GM12892 (cell line): Measurements from ENCODE around the gene SRMS.

ENCODE experiments used
- DNase-seq: peaks from one replicate; pipeline ENCODE4 v3.0.0; 2011; ENCODE audit not compliant: insufficient read length
- FAIRE-seq: peaks from 2 replicates; lab custom pipeline; 2011; peaks lifted over from hg19 to GRCh38; lab: Jason Lieb, UNC
- POLR2A ChIP-seq: IDR thresholded peaks from 2 replicates; pipeline ENCODE4 v1.6.1; 2011; ENCODE audit warnings: low read depth, low read length, control low read depth
- POLR2AphosphoS5 ChIP-seq: IDR thresholded peaks from 2 replicates; pipeline ENCODE4 v1.6.1; 2011; ENCODE audit warnings: low read depth, low read length, control low read depth
- TAF1 ChIP-seq: IDR thresholded peaks from 2 replicates; pipeline ENCODE4 v1.6.1; 2011; ENCODE audit warnings: low read depth, mild to moderate bottlenecking, control low read depth, low read length, borderline replicate concordance

The SRMS gene

DNA sequence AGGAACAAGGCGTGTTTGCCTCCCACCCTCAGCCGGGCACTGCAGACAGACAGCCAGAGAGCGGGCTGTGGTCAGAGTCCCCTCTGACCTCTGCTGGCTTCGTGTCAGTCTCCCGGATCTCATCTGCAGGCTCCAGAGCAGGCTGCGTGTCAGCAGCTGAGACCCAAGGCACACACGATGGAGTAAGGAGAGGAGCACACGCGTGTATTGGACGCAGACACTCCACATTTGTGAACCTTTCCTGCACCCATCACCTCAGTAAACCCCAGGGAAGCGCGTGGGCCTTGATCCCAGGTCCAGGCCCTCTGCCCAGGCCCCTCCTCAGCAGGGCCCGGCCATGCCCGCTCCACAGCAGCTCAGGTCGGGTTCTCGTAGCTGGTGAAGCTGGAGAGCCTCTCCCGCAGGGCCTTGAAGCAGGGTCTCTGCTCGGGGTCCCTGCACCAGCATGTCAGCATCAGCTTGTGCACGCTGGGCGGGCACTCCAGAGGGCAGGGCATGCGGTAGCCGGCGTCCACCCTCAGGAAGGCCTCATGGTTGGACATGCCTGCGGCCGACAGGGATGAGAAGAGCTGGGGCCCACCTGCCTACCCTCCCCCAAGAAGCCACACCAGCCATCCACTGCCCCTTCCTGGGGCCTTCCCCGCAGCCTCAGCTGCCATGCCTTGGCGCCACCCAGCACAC is 18.2 kb downstream of the SRMS start:
- DNase-seq, result no peak
- FAIRE-seq, result no peak

DNA sequence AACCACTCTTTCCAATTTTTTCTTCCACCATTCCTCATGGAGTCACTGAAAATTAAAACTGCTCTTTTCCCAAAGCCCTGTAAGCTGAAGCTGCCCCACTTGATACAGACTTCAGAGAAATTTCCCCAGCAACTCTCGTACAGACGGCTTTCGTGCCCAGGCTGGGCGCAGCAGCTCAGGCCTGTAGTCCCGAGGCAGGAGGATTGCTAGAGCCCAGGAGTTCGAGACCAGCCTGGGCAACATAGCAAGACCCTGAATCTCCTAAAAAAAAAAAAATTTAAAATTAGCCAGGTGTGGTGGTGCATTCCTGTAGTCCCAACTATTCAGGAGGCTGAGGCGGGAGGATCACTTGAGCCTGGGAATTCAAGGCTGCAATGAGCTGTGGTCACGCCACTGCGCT is 20.4 kb downstream of the SRMS start:
- TF ChIP-seq TAF1 (no peak), POLR2AphosphoS5 (no peak), POLR2A (no peak)
- no peak for FAIRE-seq

More for the DNA sequence above, 18.2 kb downstream of the SRMS start:
- TF ChIP-seq TAF1, result no peak
- TF ChIP-seq POLR2A, result no peak
- TF ChIP-seq POLR2AphosphoS5, result no peak

DNA sequence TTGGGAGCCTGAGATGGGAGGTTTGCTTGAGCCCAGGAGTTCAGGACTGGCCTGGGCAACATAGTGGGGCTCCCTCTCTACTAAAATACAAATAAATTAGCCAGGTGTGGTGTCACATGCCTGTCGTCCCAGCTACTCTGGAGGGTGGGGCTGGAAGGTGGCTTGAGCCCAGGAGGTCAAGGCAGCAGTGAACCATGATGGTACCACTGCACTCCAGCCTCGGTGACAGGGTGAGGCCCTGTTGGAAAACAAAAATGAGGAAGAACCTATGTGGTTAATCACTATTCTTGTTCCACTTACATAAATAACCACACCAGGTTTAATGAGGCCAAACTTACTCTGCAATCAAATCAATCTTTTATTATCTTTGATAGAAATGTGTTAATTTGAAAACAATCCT is 21.6 kb downstream of the SRMS start:
- TF ChIP-seq POLR2A, result peak; percentile 49; the same call in 1 of the 2 replicates
- no peak for TF ChIP-seq TAF1
- TF ChIP-seq POLR2AphosphoS5, result no peak
- FAIRE-seq (no peak), DNase-seq (no peak)

More for the DNA sequence above, 20.4 kb downstream of the SRMS start:
- no peak for DNase-seq

DNA sequence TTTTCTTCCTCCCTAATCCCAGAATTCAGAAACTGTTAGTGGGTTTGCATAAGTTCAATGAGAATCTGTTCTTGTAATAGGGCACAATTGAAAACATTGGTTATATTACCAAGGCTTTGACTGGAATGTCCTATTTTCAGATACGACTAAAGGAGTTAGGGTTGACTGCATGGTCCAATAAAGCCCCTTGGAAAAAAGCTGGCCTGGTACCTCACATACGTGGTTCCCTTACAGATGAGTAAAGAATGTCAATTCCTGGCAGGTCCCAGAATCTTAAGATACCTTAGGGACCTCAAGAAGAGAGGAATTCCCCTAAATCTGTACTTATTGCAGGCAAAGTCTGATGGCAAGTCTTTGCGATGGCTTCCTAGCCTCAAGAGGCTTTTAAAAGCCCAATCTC is 22.4 kb downstream of the SRMS start:
- TF ChIP-seq POLR2AphosphoS5 (no peak), POLR2A (peak; percentile 1; the same call in 1 of the 2 replicates)
- no peak for FAIRE-seq
- DNase-seq, result no peak

DNA sequence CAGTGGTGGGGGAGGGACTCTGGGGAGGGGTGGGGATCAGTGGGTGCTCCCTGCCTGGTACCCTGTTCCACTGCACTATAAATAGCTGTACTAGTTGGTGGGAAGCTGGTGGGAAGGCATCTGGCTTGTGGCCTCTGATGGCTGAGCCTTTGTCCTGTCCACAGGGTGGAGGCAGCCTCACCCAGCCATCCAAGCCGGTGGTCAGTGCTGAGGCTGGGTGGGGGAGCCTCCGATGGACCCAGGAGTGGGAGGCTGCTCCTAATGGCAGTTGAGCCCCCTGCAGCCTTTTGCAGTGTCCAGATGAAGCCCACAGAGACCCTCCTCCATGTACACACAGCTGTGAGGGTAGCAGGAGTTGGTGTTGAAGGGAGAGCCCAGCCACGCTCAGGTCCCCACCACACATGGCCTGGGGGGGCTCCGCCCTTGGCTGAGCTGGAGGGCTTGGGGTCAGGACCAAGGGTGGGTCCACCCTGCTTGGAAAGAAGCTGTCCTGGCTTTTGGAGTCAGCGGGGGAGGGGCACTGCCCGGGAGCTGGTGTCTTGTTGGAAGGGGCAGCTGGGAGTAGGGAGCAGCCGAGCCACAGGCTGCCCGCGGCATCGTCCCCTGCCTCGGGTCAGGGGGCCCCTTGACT is 24.5 kb downstream of the SRMS start:
- TF ChIP-seq POLR2AphosphoS5, result peak; percentile 28; the same call in 1 of the 2 replicates
- TF ChIP-seq POLR2A, result peak; percentile 43; the same call in 1 of the 2 replicates
- TF ChIP-seq TAF1, result no peak
- DNase-seq (no peak), FAIRE-seq (no peak)

DNA sequence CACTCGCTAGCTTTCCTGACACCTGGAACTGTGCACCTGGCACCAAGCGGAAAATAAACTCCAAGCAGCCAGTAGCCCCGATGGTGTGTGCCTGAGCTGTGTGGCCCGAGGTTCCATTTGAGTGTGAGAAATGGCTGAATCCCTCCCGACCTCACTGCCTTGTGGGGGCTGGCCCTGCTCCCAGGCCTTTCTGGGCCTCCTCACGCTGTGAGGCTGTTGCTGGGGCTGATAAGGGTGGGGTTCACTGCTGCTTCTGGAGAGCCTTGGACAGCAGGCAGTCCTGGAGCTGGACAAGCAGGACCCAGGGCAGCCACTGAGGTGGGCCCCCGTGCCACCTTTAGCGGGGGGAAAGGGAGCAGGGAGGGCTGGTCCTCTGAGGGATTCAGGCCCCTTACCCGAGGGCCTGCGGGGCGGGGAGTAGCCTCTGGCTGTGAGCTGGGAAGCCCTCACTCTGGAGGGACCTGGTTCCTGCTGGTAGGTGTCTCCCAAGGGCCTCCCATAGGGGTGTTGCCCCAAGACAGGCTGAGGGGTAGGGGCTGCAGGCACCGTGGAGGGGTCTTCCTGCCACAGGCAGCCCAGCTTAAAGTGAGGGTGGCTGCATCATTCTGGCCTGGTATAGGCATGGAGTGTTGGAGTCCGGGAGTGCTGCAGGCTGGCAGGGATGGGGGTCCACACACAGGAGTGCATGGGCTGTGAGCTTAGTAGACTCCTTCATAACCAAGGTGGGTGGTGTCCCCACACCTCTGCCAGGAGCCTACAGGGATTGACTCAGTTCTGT is 25.3 kb downstream of the SRMS start:
- peak; percentile 1; the same call in 1 of the 2 replicates for TF ChIP-seq POLR2A
- no peak for TF ChIP-seq TAF1
- FAIRE-seq (no peak), DNase-seq (no peak)

DNA sequence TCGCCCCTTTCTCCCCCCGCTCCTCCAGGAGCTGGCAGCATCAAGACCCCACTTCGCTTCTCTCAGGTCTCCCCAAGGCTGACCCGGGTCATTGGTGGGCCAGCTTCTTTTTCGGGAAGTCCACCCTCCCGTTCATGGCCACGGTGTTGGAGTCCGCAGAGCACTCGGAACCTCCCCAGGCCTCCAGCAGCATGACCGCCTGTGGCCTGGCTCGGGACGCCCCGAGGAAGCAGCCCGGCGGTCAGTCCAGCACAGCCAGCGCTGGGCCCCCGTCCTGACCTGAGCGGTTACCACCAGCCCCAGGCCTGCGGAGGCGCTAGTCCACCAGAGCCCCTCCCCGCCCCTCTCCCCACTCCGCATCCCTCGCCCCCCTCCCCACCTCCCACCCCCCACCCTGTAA is 25.9 kb downstream of the SRMS start:
- FAIRE-seq (no peak), DNase-seq (no peak)
- no peak for TF ChIP-seq TAF1
- no peak for TF ChIP-seq POLR2A
- TF ChIP-seq POLR2AphosphoS5, result no peak

DNA sequence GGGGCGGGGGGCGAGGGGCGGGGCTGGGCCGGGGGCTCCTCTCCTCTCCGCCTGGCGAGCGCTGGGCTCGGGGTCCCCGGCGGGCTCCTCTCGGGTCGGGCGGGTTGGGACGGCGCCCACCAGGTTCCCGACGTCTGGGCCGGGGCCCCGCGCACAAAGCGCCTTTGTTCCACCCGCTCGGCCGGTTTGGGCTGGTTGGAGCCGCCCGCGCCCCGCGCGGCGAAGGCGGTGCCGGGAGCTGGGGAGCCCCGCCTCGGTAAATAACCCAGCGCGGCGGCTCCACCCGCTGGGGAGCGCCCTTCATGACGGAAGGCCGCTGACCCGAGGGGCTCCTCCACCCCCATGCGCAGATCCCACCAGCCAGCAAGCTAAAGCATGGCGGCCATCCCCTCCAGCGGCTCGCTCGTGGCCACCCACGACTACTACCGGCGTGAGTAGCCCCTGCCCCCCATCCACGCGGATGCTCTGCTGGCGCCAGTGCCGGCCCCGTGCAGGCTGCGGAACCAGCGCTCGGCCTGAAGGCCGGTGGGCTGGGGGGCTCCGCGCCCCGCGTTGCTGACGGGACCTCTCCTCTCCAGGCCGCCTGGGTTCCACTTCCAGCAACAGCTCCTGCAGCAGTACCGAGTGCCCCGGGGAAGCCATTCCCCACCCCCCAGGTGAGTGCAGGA is 26.5 kb downstream of the SRMS start:
- TF ChIP-seq TAF1 (no peak), POLR2AphosphoS5 (peak; percentile 10; the same call in 1 of the 2 replicates), POLR2A (peak; percentile 46)
- DNase-seq (peak; percentile 89), FAIRE-seq (peak; percentile 90)

DNA sequence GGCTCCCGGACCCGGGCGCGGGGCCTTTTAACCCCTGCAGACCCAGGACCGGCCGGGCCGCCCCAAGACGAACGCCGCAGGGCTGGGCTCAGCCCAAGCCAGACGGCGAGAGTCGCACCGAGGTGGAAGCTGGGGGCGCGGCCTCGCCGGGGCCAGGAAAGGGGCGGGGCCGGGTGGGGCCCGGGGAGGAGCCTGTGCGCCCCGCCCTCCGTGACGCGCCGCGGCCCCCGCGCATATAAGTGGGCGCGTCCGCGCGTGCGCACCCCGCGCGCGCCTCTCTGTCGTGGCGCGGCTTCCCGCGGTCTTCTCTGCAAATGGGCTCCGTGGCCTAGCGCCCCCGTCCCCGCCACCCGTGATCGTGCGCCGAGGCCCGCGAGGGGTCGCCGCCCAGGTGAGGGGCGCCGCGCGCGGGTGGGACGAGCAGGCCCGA is 27.0 kb downstream of the SRMS start, which contains the start of gene PPDPF:
Gene PPDPF, plus strand, starts transcription at position 262 of the 430 bp plus-strand sequence. CDS start 544 bp downstream, outside the sequence.
- TF ChIP-seq TAF1 (peak; percentile 77), POLR2AphosphoS5 (peak; percentile 85), POLR2A (peak; percentile 96)
- FAIRE-seq (peak; percentile 83), DNase-seq (peak; percentile 98)

DNA sequence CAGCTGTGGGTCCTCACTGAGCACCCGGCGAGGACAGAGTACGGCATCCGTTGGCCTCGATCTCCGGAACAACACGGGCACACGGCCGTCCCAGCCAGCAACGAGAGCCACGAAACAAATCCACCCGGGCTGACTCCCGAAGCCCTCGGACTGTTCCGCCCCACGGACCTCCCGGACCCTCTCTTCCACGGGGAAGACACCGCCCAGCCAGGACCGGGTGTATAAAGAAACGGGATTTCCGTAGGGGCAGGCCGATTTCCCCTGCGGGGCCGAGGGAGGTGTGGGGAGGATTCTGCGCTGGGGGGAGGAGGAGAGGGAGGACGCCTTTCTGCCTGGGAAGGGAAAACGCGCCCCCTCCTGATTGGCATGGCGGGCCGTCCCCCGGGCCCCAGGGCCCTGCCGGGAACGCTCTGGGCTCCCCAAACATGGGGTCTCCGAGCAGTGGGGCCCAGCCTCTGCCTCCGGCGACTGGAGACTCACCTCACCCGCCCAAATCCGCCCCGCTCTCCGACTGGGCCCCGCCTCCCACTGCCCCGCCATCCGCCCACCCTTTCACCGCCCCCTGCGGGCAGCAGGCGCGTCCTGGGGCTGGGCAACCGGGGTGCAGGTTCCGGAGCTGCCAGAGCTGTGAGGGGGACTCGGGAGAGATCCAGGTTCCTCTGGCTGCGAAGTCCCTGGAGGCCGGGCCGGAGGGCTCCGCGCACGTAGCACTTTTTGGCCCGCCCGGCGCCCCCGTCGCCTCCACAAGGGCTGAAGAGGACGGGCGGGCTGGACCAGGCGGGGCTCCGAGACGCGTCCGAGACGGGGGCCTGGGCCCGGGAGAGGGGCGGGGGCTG is 27.7 kb downstream of the SRMS start:
- TF ChIP-seq POLR2AphosphoS5, result no peak
- TF ChIP-seq POLR2A, result no peak
- no peak for TF ChIP-seq TAF1
- FAIRE-seq (peak; percentile 9), DNase-seq (peak; percentile 72)
